PFSK-1 (cell line): ENCODE results near the gene HOMER2.

Experiments
- POLR2AphosphoS5 ChIP-seq: IDR thresholded peaks from 2 replicates; pipeline ENCODE4 v1.6.1; 2012; ENCODE audit warnings: low read depth, mild to moderate bottlenecking, control low read depth, low read length, moderate library complexity
- TAF1 ChIP-seq: IDR thresholded peaks from 2 replicates; pipeline ENCODE4 v1.6.1; 2012; ENCODE audit warnings: low read length, control low read depth, borderline replicate concordance; ENCODE audit not compliant: insufficient read depth

GRCh38 chr15:82833362-82833682 lies 119.2 kb downstream of the HOMER2 start:
- TF ChIP-seq TAF1 (no peak), POLR2AphosphoS5 (no peak)
